ENCODE measurements around the gene CRIP2. TPM values are rescaled to one million over a fixed set of nuclear protein-coding genes. Genes with fewer than 3 reads are reported as not detected.

Gene CRIP2
- total and polyA plus RNA-seq, 2 experiments from 2014 or later: 3.4 to 9.6 TPM

- TF ChIP-seq REST (IDR thresholded peaks at IDR 0.05; ENCODE audit: unreplicated experiment) (no peak), JUNB (IDR thresholded peaks at IDR 0.05; ENCODE audit: unreplicated experiment) (no peak), ZNF462 (CRISPR knock-in tag; IDR thresholded peaks at IDR 0.05) (no peak), POLR2AphosphoS5 (IDR thresholded peaks at IDR 0.05; ENCODE audit: low read depth) (peak; percentile 31; the same call in 1 of the 2 replicates), ZNF331 (CRISPR knock-in tag; IDR thresholded peaks at IDR 0.05; ENCODE audit: low read depth) (no peak), NANOG (IDR thresholded peaks at IDR 0.05; ENCODE audit: borderline replicate concordance) (no peak)
Observed at GRCh38 chr14:105480807-105481801, 6.5 kb downstream of the CRIP2 start (continued).

Data from GM23338 (cell line).